C1 segment of cervical spinal cord (tissue), 14 donors: ENCODE data around the gene MED26.
"Not testable (repeated sequence)": the region's sequence is repeated elsewhere in the genome, so short reads cannot be mapped to it uniquely, and the experiment has no call there.

Experiments
- DNase-seq, 14 donors: peaks; one replicate each; lab custom pipeline; 2025; lab: John Stamatoyannopoulos, UW

Gene MED26, protein sequence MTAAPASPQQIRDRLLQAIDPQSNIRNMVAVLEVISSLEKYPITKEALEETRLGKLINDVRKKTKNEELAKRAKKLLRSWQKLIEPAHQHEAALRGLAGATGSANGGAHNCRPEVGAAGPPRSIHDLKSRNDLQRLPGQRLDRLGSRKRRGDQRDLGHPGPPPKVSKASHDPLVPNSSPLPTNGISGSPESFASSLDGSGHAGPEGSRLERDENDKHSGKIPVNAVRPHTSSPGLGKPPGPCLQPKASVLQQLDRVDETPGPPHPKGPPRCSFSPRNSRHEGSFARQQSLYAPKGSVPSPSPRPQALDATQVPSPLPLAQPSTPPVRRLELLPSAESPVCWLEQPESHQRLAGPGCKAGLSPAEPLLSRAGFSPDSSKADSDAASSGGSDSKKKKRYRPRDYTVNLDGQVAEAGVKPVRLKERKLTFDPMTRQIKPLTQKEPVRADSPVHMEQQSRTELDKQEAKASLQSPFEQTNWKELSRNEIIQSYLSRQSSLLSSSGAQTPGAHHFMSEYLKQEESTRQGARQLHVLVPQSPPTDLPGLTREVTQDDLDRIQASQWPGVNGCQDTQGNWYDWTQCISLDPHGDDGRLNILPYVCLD

DNA sequence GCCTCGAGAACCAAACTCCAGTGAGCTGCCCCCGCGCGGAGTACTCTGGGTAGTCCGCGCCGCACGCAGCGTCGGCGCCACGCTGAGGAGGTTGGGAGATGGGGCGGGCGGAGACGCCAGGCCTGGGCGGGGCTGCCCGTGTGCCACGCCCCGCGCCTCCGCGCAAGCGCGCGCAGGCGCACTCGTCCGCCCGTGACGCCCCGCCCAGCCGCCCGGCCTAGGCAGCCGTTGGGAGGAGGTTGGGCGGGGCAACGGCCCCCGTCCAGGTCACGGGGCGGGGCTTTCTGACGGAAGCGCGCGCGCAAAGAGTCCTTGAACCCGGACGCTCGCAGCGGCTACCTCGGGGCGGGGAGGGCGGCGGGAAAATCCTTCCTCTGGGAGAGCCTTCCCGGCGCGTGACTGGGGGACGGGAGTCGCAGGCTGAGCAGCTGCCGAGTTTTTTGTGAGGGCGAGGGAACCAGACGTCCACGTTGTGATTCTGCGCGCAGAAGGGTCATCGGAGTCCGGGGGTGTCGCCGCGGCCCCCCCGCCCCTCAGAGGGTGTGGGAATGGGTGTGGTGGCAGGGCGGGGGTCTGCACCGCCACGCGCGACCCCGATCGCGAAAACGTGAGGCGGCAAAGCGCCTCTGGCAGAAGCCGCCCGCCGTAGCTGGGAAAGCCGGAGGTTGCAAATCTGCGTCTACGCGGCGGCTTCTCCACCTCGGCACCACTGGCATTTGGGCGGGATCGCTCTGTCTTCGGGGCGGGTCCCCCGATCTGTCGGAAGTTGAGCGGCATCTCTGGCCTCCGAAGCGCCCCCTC, at the start of gene MED26:
MED26 (minus strand) TSS at position 22 of the 801 bp plus-strand sequence. CDS start 261 bp downstream, outside the sequence.
- DNase-seq = peak; percentile 64 to 98 (median 92)

DNA sequence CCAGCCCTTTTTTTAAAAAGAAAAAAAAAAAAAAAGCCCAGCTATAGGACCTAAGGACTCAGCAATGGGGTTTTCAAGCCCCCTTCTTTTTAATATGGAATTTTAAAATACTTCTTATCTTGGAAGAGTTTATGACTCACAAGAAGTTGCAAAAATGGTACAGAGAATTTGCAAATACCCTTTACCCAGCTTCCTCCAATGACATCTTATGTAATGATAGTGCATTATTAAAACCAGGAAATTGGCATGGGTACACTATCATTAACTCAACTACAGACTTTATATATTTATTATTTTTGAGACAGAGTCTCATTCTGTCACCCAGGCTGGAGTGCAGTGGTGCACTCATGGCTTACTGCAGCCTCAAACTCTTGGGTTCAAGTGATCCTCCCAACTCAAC, 49.1 kb upstream of the MED26 start:
- no peak for DNase-seq

DNA sequence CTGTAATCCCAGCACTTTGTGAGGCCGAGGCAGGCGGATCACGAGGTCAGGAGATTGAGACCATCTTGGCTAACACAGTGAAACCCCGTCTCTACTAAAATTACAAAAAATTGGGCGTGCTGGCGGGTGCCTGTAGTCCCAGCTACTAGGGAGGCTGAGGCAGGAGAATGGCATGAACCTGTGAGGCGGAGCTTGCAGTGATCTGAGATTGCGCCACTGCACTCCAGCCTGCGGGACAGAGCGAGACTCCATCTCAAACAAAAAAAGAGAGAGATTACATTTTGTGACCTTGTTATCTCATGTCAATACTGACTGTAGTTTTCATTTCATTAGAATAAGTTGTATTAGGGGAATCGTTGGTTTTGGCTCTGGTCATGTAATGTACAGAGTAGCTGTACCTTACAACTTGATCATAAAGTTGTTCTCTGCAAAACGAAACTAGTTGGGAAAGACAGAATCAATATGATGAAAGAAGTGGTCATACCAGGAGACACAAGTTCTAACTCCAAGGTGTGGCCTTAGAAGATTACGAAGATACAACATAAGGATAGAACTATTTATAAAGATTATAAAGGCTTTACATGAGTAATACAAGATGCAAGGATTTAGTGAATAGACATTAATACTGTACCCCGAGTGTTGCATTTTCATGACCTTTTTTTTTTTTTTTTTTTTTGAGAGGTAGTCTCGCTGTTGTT, 48.2 kb upstream of the MED26 start:
- DNase-seq = no peak

DNA sequence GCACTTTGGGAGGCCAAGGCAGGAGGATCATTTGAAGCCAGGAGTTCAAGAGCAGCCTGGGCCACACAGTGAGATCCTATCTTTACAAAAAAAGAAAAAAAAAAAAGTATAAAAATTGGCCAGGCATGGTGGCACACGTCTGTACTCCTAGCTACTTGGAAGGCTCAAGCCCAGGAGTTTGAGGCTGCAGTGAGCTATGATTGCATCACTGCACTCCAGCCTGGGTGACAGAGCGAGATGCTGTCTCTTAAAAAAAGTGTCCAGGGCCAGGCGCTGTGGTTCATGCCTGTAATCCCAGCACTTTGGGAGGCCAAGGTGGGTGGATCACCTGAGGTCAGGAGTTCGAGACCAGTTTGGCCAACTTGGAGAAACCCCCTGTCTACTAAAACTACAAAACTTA, 45.8 kb upstream of the MED26 start:
- DNase-seq = not testable (repeated sequence)

DNA sequence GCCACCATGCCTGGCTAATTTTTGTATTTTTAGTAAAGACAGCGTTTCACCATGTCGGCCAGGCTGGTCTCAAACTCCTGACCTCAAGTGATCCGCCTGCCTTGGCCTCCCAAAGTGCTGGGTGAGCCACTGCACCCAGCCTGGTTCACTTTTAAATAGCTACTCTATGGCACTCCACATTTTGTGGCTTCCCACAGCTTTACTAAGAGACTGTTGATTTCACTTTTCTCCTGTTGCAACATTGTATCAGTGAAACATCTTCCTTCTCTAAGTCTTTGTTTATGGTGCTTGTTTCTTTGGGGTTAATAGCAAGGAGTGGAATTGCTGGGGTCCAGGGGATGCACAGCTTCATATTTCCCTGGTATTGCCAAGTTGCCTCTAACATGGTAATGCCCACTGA, 45.2 kb upstream of the MED26 start:
- DNase-seq = no peak

DNA sequence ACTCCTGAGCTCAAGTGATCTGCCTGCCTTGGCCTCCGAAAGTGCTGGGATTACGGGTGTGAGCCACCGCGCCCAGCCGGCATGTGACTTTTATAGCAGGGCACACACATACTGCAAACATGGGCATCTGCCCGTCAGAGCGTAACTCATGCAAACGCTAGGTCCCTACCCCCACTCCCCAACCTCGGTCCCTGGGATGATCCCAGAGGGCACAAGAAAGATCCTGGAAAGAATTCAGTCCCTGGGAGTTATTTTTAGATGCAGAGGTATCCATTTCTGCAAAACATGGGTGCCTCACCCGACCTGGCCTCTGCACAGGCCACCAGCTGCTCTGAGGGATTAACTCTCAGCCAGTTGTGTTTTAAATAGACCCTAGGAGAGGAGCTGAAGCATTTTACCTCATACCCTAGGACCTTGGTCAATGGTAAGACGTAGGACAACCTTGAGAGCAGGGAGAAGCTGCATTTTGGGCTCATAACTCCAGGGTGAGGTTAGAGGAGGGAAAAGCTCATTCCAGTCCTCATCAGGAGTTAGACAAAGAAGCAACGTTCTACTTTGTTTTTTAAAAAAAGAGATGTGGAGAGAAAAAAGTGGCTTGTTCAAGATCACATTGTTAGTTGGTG, 43.8 kb upstream of the MED26 start:
- DNase-seq = no peak

DNA sequence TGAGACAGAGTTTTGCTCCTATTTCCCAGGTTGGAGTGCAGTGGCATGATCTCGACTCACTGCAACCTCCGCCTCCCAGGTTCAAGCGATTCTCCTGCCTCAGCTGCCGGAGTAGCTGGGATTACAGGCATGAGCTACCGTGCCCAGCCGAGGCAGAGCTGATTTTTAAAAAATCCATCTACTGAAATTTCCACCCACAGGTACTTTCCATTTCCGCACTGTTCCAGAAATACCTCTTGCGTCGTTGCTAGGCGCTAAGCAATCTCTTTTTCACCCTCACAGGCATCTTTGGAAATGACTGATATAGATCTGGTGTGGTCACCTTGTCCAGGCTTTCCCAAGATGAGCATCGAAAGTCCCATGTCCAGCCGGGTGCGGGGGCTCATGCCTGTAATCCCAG, 42.3 kb upstream of the MED26 start:
- no peak for DNase-seq

DNA sequence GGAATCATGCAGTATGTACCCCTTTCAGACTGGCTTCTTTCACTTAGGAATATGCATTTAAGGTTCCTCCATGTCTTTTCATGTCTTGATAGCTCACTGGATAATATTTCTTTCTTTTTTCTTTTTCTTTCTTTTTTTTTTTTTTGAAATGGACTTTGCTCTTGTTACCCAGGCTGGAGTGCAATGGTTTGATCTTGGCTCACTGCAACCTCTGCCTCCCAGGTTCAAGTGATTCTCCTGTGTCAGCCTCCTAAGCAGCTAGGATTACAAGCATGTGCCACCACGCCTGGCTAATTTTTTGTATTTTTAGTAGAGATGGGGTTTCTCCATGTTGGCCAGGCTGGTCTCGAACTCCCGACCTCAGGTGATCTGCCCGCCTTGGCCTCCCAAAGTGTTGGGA, 40.7 kb upstream of the MED26 start:
- not testable (repeated sequence) for DNase-seq

DNA sequence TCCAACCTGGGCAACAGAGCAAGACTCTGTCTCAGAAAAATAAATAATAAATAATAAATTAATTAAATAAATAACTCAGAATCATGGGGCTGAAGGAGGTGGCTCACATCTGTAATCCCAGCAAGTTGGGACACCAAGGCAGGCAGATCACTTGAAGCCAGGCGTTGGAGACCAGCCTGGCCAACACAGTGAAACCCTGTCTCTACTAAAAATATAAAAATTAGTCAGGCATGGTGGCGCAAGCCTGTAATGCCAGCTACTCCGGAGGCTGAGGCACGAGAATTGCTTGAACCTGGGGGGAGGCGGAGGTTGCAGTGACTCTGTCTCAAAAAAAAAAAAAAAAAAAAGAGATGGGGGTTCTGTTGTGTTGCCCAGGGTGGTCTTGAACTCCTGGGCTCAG, 40.2 kb upstream of the MED26 start:
- no peak for DNase-seq

DNA sequence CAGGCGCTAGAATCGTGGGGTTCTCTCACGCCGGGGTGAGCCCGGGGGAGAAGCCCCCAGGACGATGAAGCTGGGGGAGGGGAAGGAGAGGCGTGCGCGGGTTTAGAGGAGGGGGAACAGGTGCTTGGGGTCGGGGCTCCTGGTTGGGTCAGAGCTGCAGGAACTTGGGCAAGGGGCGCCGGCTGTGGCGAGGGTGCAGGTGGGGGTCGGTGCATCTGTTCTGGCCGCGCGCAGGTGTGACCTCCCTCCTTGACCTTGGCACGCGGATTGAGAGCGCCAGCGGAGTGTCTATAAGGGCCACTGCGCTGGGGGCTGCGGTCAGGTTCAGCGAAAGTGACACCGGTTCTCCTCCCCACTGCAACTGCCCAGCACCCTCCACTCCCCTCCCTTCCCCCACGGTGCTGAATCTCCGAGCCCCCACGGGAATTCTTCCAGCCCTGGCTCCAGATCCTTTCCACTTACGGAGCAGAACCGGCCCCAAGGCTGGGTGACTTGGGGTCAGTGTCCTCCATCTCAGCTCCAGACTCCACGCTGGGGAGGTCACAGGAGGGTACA, 33.6 kb upstream of the MED26 start:
- DNase-seq = peak in 7 of 14 donors; percentile 2 to 27 (median 16)

DNA sequence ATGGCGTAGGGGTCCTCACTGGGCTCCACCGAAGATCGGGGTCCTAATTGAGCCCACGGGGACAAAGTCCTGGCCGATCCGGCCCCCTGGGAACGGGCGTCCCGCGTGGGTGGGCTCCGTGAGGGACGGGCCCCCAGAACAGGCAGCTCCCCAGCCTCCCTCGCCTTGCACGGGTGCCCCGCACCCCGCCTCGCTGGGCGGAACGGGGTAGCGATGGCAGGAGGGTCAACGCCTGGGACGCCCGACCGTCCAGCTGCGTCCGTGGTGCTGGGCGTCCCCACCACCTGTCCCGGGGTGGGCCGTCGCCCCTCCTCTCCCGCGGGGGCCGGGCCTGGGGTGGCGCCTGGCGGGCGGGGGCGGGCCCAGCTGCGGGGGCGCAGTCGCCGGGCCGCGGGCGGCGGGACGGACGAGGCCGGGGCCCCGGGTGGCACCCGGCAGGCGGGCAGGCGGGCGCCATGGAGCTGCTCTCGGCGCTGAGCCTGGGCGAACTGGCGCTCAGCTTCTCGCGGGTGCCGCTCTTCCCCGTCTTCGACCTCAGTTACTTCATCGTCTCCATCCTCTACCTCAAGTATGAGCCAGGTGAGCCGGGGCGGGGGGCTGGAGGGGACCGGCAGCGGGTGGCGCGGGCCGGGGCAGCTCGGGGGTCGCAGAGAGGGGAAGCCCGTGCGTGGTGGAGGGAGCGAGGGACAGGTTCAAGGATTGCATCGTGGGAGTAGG, 32.9 kb upstream of the MED26 start, which contains the start of gene TMEM38A:
TMEM38A (plus strand) TSS at position 377 of the 717 bp plus-strand sequence; CDS start at position 456, 79 bp downstream.
- peak in 11 of 14 donors; percentile 11 to 54 (median 37) for DNase-seq

DNA sequence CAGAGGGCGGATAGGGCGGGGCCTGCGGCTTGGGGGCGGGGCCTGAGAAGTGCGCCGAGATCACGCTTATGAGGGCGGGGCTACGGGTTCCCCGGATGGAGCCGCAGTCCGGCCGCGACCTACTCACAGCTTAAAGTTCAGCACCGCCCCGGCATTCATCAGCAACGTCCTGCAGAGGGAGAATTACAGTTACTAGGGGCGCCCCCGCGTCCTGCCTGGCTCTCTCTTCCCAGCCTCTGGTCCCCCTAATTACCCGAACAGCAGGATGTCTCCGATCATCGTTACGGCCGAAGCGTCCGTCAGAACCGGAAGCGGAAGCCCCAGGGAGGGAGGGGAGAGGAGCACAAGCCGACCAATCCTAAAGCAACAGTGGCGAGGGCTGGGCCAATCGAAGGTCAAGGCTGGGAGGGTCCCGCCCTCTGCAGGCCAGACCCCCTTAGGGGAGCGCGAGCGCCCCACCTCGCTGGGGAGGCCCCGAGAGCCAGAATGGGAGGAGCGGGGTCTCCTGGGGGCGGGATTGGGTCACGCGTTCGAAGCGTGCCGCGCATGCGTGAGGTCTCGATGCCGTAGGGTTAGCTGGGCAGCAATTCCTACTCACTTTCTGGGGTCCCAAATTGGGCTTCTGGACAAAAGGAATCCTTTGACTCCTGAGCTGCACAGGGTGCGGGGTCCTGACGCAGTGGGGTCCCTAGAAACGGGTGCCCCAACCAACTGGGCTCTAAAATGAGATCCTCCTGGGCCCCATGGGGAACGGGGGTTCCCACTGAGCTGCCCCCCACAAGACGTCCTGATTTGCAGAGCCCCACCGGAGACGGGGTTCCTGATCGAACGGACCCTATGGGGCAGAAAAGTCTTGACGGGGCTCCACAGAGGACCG, 32.1 kb upstream of the MED26 start, which contains the start of gene SMIM7:
SMIM7 (minus strand) TSS at position 313 of the 877 bp plus-strand sequence; CDS start at position 279, 34 bp downstream.
- peak; percentile 72 to 100 (median 96) for DNase-seq

DNA sequence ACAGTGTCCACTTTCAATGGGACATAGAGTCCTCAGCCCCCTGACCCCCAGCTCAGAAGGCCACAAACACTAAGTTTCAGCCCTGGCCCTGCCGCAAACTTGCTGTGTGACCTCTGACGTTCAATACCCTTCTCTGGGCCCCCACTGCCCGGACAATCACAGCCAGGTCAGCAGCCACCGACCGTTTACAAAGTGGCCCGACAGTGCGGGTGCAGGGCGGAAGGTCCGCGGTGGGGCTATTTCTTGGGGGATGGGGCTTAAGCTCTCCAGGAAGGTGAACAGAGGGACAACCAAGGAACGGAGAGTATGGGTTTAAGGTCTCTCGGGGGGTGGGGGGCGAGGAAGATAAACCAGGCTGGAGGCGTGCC, 31.4 kb upstream of the MED26 start:
- DNase-seq = no peak

DNA sequence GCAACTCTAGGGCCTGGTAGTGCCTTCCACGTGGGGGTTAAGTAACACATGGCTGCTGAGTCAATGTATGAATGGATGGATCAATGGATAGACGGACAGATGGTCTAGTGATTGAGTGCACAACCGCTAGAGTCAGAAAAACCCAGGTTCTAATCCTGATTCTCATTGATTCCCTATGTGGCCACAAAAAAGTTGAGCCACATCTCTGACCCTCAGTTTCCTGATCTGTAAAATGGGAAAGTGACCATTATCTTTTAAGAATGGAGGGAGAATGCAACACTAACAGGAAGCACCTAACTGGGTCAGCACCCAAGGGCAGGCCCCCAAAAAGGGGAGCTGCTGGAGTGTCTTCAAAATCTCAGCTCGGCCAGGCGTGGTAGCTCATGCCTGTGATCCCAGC, 29.4 kb upstream of the MED26 start:
- no peak for DNase-seq

DNA sequence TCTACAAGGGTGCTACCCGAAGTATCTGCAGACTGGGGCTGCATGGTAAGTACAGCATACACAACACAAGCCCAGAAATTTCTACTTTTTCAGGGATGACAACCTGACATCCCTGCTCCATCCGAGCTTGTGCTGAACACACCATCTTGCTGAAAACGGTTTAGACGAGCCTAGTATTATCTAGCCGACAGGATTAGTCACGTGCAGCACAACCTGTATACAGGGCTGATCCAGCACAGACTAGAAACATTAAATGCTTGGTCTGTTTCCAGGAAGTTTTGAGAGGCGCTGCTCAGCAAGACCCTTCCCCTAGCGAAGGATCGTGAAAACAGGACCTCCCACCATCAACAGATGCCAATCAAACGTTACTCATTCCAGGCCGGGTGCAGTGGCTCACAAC, 27.7 kb upstream of the MED26 start:
- DNase-seq = no peak

DNA sequence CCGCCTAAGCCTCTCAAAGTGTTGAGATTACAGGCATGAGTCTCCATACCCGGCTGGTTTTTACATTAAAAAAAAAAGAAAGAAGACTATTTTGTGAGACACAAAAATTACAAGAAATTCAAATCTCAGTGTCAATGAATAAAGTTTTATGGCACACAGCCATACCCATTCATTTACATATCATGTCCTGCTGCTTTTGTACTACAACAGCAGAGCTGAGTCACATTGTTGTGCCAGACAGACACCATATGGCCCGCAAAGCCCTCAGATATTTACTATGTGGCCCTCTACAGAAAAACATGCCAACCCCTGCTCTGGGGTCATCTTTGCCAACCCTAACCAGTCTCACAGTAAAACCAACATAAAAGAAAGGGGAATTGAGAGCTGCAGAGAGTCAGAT, 26.6 kb upstream of the MED26 start:
- no peak for DNase-seq

DNA sequence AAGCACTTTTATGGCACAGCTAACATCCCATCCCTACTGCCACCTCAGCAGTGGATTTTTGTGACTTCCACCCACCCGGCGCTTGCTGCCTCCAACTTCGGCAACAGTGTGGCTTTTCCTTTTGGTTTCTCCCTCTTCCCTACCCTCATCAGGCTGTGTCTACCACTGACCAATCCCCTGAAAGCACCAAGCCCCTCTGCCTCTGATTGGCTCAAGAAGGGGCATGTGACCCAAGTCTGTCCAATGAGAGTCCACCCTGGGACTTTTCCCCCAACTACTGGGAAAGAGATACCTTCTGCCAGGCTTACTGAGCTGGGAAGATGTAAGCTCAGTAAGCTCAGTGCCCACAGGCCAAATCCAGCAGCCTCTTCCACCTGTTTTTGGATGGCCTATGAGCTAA, 26.1 kb upstream of the MED26 start:
- no peak for DNase-seq

DNA sequence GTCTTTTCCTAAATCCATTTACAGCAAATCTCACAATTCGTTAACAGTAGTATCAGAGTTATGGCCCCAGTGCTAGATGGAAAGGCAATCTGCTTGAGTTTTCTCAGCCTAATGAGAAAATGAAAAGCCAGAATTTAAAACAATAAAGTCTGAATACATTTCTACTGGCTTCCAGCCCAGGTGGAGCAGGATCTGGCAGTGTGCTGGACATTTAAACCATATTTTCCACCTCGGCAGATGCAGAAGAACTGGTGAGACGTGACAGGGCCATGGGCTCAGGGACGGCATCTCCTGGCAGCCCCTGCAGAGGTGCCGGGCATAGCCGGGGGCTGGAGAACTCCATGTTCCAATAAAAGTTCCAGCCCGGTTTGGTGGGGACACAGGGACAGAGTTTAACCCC, 24.9 kb upstream of the MED26 start:
- no peak for DNase-seq
